Kidney capillary endothelial cell (primary cell): ENCODE data around the gene RBFOX2.

Source experiments
- DNase-seq: peaks from one replicate; pipeline ENCODE4 v3.0.0-alpha.2; 2018; ENCODE audit warnings: low spot score

Gene RBFOX2

DNA sequence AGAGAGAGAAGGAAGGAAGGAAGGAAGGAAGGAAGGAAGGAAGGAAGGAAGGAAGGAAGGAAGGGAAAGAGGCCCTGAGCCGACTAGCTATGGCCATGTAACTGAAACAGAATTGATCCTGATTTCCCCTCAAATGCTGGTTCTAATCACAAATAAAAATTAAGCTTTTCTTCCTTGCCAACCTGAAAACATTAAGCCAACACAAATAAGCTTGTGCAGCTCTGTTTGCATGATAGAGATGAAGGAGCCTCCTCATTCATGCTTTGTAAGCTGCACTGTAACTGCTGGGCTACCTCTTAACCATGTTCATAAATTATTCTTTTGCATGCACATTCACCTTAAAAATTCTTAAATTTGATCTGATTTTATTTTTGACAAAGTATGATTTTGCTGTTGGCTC is 338.6 kb downstream of the RBFOX2 start:
- DNase-seq: no peak

GRCh38 chr22:35688913-35689675 is 339.5 kb downstream of the RBFOX2 start:
- no peak for DNase-seq
